NCI-H748 treated with DMSO at 0.1 percent for 48 hours (cell line): ENCODE measurements around the gene VILL.
"Not testable (repeated sequence)": the region's sequence is repeated elsewhere in the genome, so short reads cannot be mapped to it uniquely, and the experiment has no call there.

ENCODE experiments used
- DNase-seq: peaks from one replicate; lab custom pipeline; 2025; lab: John Stamatoyannopoulos, UW

VILL gene

DNA sequence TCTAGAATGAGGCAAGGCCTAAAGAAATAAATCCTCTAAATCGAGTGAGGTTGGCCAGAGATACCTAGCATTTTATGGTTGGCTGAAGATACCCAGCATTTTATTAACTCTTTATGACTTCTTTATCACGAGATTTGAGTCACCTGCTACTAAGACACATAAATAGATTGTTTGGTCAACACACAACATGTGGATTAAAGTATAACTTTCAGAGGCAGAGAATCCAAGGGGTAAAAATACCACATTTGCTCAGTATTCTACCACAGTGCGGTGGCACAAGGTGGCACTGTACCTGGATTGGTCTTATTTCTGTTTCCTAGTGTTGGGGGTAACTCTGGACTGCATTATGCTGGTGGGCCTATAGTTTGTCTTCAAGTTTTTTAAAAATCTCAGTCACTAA is 27.0 kb upstream of the VILL start:
- DNase-seq: no peak

- DNase-seq: no peak
Observed at GRCh38 chr3:37964146-37964545, 26.4 kb upstream of the VILL start.

- no peak for DNase-seq
Observed at GRCh38 chr3:37964716-37965115, 25.9 kb upstream of the VILL start.

DNA sequence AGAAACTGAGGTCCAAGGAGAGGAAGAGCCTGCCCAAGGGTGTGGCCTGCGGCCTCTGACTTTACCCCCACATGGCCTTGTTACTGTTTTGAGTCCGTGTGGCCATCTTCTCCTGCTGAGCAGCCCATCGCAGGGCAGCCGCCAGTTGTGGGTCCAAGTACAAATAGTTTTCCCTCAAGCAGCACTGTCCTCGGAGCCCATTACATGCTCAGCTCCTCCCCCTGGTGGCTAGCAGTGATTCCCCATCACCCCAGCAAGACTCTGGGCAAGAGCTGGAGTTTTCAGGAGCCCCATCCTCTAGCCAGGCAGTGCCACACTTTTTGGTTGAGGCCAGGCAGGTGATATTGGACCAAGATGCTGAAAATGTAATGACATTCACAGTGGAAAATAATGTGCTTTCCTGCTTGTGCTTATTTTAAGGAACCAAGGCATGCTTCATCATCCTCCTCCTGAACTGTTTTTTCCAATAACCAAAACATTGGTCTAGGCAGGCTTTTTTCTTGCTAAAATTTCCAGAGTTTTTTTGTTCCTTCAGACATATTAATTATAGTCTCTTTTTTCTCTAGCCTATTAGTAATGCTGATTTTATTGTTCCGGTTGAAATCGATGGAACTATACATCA is 23.2 kb upstream of the VILL start:
- DNase-seq: peak; percentile 3

GRCh38 chr3:37968199-37968598 is 22.4 kb upstream of the VILL start:
- DNase-seq: no peak

DNA sequence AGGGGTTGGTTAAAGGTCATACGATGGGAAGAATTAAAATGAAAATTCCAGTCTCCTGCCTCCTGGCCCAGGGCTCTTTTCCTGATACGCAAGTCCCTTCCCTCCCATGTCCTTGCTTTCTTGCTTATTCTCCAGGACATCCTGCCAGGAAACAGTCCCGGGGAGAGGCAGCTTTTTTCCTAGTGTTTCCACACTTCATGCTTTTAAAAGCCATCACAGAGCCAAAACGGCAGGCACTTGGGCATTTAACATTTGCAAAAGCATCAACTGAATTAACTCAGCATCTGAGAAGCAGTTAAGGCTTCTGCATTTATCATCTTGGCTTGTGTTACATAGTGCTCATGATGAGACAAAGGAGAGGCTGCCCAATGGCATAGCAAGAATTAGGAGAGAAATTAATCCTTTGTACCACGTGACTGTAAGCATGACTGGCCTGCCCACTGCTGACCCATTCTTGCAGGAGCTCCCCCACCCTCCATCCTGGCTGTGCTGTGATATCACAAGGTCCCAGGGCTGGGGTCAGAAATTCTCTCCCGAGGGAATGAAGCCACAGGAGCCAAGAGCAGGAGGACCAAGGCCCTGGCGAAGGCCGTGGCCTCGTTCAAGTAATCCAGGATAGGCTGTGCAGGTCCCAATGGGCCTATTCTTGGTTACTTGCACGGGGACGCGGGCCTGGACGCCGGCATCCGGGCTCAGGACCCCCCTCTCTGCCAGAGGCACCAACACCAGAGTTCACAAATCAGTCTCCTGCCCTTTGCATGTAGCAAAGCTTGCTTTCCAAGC is 21.6 kb upstream of the VILL start:
- no peak for DNase-seq

DNA sequence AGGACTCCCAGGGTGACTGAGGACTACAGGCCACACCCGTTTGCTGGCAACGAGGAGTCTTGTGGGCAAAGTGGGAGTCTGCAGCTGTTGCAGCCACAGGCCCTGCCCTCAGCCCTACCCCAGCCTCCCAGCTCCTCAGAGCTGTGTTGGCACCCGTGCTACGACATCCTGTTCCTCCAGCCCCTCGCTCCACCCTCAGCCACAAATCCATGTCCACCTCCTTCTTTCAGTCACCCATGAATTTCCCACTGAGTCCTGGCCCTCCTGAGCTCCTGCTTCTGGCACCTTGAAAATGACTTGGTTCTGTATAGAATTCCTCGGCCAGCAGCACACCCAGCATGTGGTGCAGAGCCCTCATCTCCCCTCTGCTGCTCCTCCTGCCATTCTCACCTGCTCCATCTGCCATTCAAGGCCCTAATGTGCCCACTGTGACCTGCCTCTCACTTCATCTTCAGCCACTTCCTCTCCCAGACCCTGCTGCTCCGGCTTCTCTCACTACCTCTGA is 20.9 kb upstream of the VILL start:
- DNase-seq: no peak

- DNase-seq: no peak
Observed at GRCh38 chr3:37970802-37971201, 19.8 kb upstream of the VILL start.

- DNase-seq: no peak
Observed at GRCh38 chr3:37971467-37971866, 19.1 kb upstream of the VILL start.

DNA sequence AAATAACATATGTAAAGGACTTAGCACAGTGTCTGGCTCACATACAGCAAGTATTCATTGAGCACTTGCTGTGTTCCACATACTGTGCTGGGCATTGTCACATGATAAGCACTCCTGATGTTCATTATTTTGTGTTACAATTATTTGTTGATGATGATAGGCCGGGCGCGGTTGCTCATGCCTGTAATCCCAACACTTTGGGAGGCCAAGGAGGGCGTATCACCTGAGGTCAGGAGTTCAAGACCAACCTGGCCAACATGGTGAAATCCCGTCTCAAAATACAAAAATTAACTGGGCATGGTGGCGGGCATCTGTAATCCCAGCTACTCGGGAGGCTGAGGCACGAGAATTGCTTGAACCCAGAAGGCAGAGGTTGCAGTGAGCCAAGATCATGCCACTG is 18.5 kb upstream of the VILL start:
- DNase-seq: not testable (repeated sequence)

DNA sequence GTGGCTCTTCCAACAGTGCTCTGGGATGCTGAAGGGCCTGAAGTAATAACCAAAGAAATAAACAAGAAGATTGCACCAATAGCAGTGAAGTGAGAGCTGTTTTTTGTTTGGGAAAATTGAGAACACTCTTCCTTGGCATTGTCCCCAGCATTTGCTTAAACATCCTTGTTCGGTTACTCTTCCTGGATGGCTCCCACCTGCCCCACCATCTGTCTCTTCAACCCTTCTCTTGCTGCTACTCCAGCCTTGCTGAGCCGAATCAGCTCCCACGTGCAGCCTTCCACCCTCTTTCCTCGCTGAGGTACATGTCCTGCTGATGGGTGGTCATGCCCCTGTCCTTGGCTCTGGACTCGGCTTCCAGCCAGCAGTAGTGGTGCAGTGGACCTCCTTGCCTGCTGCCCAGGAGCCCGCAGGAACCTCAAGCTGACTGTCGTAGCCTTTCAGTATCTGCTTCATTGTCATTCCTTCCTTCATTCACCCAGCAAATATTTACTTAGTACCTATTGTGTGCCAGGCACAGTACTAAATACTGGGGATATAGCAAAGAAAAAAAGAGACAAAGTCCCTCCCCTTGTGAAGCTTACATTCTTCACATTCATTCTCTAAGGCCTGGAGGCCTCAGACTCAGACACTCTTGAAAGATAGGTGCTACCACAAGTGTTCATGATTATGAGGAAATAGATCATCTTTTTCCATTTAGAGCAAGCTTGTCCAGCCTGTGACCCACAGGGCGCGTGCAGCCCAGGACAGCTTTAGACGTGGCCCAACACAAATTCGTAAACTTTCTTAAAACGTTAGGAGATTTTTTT is 17.1 kb upstream of the VILL start:
- DNase-seq: no peak

GRCh38 chr3:37974121-37975083 is 16.2 kb upstream of the VILL start:
- DNase-seq: peak; percentile 3

DNA sequence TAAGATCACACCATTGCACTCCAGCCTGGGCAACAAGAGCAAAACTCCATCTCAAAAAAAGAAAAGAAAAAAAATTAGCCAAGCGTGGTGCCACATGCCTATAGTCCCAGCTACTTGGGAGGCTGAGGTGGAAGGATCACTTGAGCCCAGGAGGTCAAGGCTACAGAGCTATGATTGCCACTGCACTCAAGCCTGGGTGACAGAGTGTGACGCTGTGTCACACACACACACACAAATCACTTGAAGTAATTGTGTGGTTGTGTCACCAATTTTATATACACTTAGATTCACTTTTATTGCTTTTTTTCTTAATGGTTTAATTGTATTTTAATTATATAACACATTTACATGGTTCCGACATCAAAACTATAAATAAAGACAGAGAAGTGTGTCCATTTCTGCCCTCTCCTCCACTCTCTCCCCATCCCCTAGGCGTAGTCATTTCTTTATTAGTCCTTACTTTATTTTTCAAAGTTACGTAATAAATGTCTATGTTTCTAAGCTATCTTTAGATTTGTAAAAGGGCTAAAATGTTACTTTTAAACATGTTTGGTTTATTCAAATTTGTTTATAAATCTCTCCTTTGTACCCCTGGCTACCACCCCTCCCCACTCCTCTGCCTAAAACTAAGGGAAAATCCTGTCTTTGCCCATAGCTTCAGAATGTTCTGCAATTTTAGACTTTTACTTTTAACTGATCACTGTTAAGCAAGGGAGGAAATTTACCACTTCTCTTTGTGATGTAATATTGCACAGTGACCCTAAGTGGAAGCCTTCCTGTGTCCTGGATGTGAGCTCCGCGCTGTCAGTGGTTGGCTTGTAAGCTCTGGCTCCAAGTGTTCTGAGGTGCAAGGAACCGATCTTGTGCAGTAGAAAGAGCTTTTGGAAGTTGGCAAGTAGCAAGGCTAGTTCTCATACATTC is 10.8 kb upstream of the VILL start:
- no peak for DNase-seq

GRCh38 chr3:37980462-37981347 is 9.9 kb upstream of the VILL start:
- DNase-seq: no peak

GRCh38 chr3:37981348-37981664 is 9.3 kb upstream of the VILL start:
- DNase-seq: no peak

DNA sequence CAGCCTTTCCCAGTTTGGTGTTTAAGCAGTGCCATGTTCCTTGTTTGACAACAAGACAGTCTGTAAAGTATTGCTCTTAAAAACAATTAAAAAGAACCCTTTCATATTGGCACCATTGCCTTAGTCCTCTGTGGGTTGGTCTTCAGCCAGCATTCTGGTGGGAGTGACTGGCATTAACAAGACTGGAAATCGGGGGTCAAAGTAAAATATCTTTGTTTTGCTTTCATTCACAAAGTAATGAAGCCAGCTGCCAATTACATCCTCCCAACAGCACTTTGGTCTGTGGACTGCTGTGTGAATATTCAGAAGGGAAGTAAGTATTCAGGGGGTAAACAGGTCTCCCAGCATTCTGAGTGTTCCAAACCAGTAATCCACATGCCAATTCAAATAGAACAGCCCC is 8.3 kb upstream of the VILL start:
- no peak for DNase-seq

- no peak for DNase-seq
Observed at GRCh38 chr3:37984051-37984450, 6.5 kb upstream of the VILL start.

- DNase-seq: no peak
Observed at GRCh38 chr3:37984596-37984995, 6.0 kb upstream of the VILL start.

GRCh38 chr3:37985637-37986320 is 4.8 kb upstream of the VILL start:
- DNase-seq: no peak
